Mesenchymal stem cell (in vitro differentiated cells and primary cell): ENCODE data around the gene DNAH11.
A peak's percentile ranks its signal among the peaks of the same experiment; 100 is the strongest.

Experiments used
- DNase-seq: peaks from one replicate; pipeline ENCODE4 v3.0.0-alpha.2; 2013
- H2AFZ ChIP-seq: one replicate; pipeline ENCODE4 v1.6.1; 2013; ENCODE audit warnings: low read depth, mild to moderate bottlenecking, control low read depth, inconsistent platforms, low read length, moderate library complexity
- H2AK5ac ChIP-seq: 2 replicates; pipeline ENCODE4 v1.6.1; 2013; ENCODE audit warnings: low read length, moderate library complexity, mild to moderate bottlenecking, inconsistent platforms; ENCODE audit not compliant: severe bottlenecking
- H2BK120ac ChIP-seq: one replicate; pipeline ENCODE4 v1.6.1; 2013; ENCODE audit warnings: low read depth, mild to moderate bottlenecking, inconsistent platforms, low read length, moderate library complexity
- H2BK12ac ChIP-seq, 2 experiments: one replicate each; pipeline ENCODE4 v1.6.1; 2013; ENCODE audit warnings: inconsistent platforms in 2 of 2, low read length in 2 of 2, mild to moderate bottlenecking in 2 of 2, moderate library complexity in 2 of 2, control low read depth in 1 of 2
- H2BK15ac ChIP-seq: one replicate; pipeline ENCODE4 v1.6.1; 2013; ENCODE audit warnings: mild to moderate bottlenecking, low read depth, inconsistent platforms; ENCODE audit not compliant: poor library complexity, severe bottlenecking
- H2BK5ac ChIP-seq: 2 replicates; pipeline ENCODE4 v1.6.1; 2013; ENCODE audit warnings: low read depth, mild to moderate bottlenecking, low read length, control low read depth, inconsistent platforms; ENCODE audit not compliant: poor library complexity, severe bottlenecking
- H3K14ac ChIP-seq, 2 experiments: one replicate each; pipeline ENCODE4 v1.6.1; 2013; ENCODE audit warnings: inconsistent platforms in 2 of 2, low read length in 2 of 2, control low read depth in 1 of 2, mild to moderate bottlenecking in 1 of 2, moderate library complexity in 1 of 2
- H3K18ac ChIP-seq, 2 experiments: one replicate each; pipeline ENCODE4 v1.6.1; 2013; ENCODE audit warnings: inconsistent platforms in 2 of 2, low read length in 2 of 2, control low read depth in 1 of 2, low read depth in 1 of 2, mild to moderate bottlenecking in 1 of 2
- H3K23ac ChIP-seq, 2 experiments: one replicate each; pipeline ENCODE4 v1.6.1; 2013; ENCODE audit warnings: inconsistent platforms in 2 of 2, low read length in 2 of 2, mild to moderate bottlenecking in 2 of 2, moderate library complexity in 2 of 2, control low read depth in 1 of 2
- H3K27ac ChIP-seq: 2 replicates; pipeline ENCODE4 v1.5.1; 2013; ENCODE audit warnings: mild to moderate bottlenecking, moderate library complexity, low read length, control low read depth, inconsistent platforms; ENCODE audit not compliant: poor library complexity, severe bottlenecking
- H3K27me3 ChIP-seq, 2 experiments: 2 replicates each; pipeline versions ENCODE4 v1.6.1 to v1.7.0; 2013; ENCODE audit warnings: low read length in 2 of 2, mild to moderate bottlenecking in 2 of 2, moderate library complexity in 2 of 2, control low read depth in 1 of 2, inconsistent platforms in 1 of 2; ENCODE audit not compliant: control insufficient read depth in 1 of 2, insufficient read depth in 1 of 2
- H3K36me3 ChIP-seq, 2 experiments: 2 replicates each; pipeline versions ENCODE4 v1.6.1 to v1.7.0; 2013; ENCODE audit warnings: low read length in 2 of 2, control low read depth in 1 of 2, inconsistent platforms in 1 of 2, low read depth in 1 of 2, mild to moderate bottlenecking in 1 of 2; ENCODE audit not compliant: insufficient read depth in 2 of 2, control insufficient read depth in 1 of 2
- H3K4ac ChIP-seq, 2 experiments: one replicate each; pipeline ENCODE4 v1.6.1; 2013; ENCODE audit warnings: inconsistent platforms in 2 of 2, low read length in 2 of 2, mild to moderate bottlenecking in 2 of 2, moderate library complexity in 2 of 2, control low read depth in 1 of 2, low read depth in 1 of 2
- H3K4me1 ChIP-seq: 2 replicates; pipeline ENCODE4 v1.6.1; 2013; ENCODE audit warnings: low read depth, low read length, control low read depth; ENCODE audit not compliant: control insufficient read depth, insufficient read depth
- H3K4me2 ChIP-seq: 2 replicates; pipeline ENCODE4 v1.6.1; 2013; ENCODE audit warnings: low read length, mild to moderate bottlenecking, inconsistent platforms; ENCODE audit not compliant: poor library complexity, severe bottlenecking
- H3K4me3 ChIP-seq, 2 experiments: 2 replicates each; pipeline versions ENCODE4 v1.5.1 to v1.7.0; 2013; ENCODE audit warnings: low read length in 2 of 2, mild to moderate bottlenecking in 2 of 2, control low read depth in 1 of 2, low read depth in 1 of 2; ENCODE audit not compliant: insufficient read depth in 1 of 2
- H3K79me1 ChIP-seq: replicated peaks from 2 replicates; pipeline ENCODE4 v1.6.1; 2013; ENCODE audit warnings: mild to moderate bottlenecking, control low read depth, low read length, inconsistent platforms; ENCODE audit not compliant: poor library complexity, severe bottlenecking
- H3K9ac ChIP-seq: 2 replicates; pipeline ENCODE4 v1.7.0; 2013; ENCODE audit warnings: mild to moderate bottlenecking, low read length, moderate library complexity
- H3K9me3 ChIP-seq: 2 replicates; pipeline ENCODE4 v1.7.0; 2013; ENCODE audit warnings: mild to moderate bottlenecking, low read length; ENCODE audit not compliant: control insufficient read depth
- H4K8ac ChIP-seq: one replicate; pipeline ENCODE4 v1.6.1; 2013; ENCODE audit warnings: inconsistent platforms, mild to moderate bottlenecking, low read length, moderate library complexity
- H4K91ac ChIP-seq: one replicate; pipeline ENCODE4 v1.6.1; 2013; ENCODE audit warnings: mild to moderate bottlenecking, low read length, inconsistent platforms
- WGBS: methylation state at CpG from one replicate; pipeline ENCODE4 v1.1.7; 2013; ENCODE audit warnings: mixed read lengths; 5-methylcytosine and 5-hydroxymethylcytosine counted together

DNAH11 gene

GRCh38 chr7:21642422-21642821 lies 99.6 kb downstream of the DNAH11 start:
- Histone ChIP-seq H3K36me3 (no peaks in the 10 kb centered on the region), H3K4me3 (no peak overlapping the region), H2AK5ac (no peak overlapping the region), H3K9me3 (no peaks in the 10 kb centered on the region), H3K4ac (no peak overlapping the region), H3K23ac (no peak overlapping the region), H3K4me1 (no peaks in the 10 kb centered on the region), H3K9ac (no peak overlapping the region), H2BK12ac (no peak overlapping the region), H4K8ac (no peak overlapping the region), H2BK120ac (no peak overlapping the region), H2BK5ac (no peak overlapping the region), H3K27me3 (no peaks in the 10 kb centered on the region), H3K79me1 (no peaks in the 10 kb centered on the region), H3K18ac (no peak overlapping the region), H3K14ac (no peak overlapping the region), H4K91ac (no peak overlapping the region), H3K4me2 (no peak overlapping the region), H2BK15ac (no peak overlapping the region), H2AFZ (no peak overlapping the region), H3K27ac (no peak overlapping the region)
- 39% methylated on average over 3 of the region's 4 CpGs for WGBS
- DNase-seq = peak; percentile 2

GRCh38 chr7:21651697-21652096 lies 108.9 kb downstream of the DNAH11 start:
- Histone ChIP-seq H3K4me1 (no peaks in the 10 kb centered on the region), H2BK120ac (no peak overlapping the region), H3K79me1 (no peaks in the 10 kb centered on the region), H3K18ac (no peak overlapping the region), H3K27ac (no peak overlapping the region), H2BK12ac (no peak overlapping the region), H3K4ac (no peak overlapping the region), H3K4me3 (no peak overlapping the region), H3K4me2 (no peak overlapping the region), H4K8ac (no peak overlapping the region), H2AFZ (no peak overlapping the region), H3K36me3 (no peaks in the 10 kb centered on the region), H3K9me3 (peaks cover 2% of the 10 kb centered on the region), H3K9ac (no peak overlapping the region), H4K91ac (no peak overlapping the region), H3K14ac (no peak overlapping the region), H2BK15ac (no peak overlapping the region), H2AK5ac (no peak overlapping the region), H2BK5ac (no peak overlapping the region), H3K27me3 (no peaks in the 10 kb centered on the region), H3K23ac (no peak overlapping the region)
- no peak for DNase-seq
- 83% methylated on average over 1 of the region's 1 CpG for WGBS

GRCh38 chr7:21653623-21654022 lies 110.8 kb downstream of the DNAH11 start:
- H3K4me2 ChIP-seq = no peak overlapping the region
- no peaks in the 10 kb centered on the region for H3K79me1 ChIP-seq
- H3K4ac ChIP-seq = no peak overlapping the region
- no peaks in the 10 kb centered on the region for H3K36me3 ChIP-seq
- H3K18ac ChIP-seq = no peak overlapping the region
- whole genome bisulfite sequencing = 100% methylated on average over 3 of the region's 4 CpGs
- no peak overlapping the region for H3K4me3 ChIP-seq
- no peak overlapping the region for H3K27ac ChIP-seq
- no peaks in the 10 kb centered on the region for H3K4me1 ChIP-seq
- no peak overlapping the region for H3K9ac ChIP-seq
- H2AFZ ChIP-seq = no peak overlapping the region
- no peak overlapping the region for H4K91ac ChIP-seq
- H3K23ac ChIP-seq = no peak overlapping the region
- H2BK12ac ChIP-seq = no peak overlapping the region
- no peak overlapping the region for H2BK5ac ChIP-seq
- DNase-seq = no peak
- H2BK15ac ChIP-seq = no peak overlapping the region
- H4K8ac ChIP-seq = no peak overlapping the region
- peaks cover 2% of the 10 kb centered on the region for H3K9me3 ChIP-seq
- no peak overlapping the region for H2BK120ac ChIP-seq
- no peak overlapping the region for H2AK5ac ChIP-seq
- H3K27me3 ChIP-seq = no peaks in the 10 kb centered on the region
- no peak overlapping the region for H3K14ac ChIP-seq

GRCh38 chr7:21656081-21656480 lies 113.2 kb downstream of the DNAH11 start:
- Histone ChIP-seq H2AFZ (no peak overlapping the region), H3K4me1 (no peaks in the 10 kb centered on the region), H2BK12ac (no peak overlapping the region), H3K36me3 (no peaks in the 10 kb centered on the region), H2BK120ac (no peak overlapping the region), H3K4me2 (no peak overlapping the region), H2AK5ac (no peak overlapping the region), H3K27ac (no peak overlapping the region), H3K27me3 (no peaks in the 10 kb centered on the region), H3K4me3 (no peak overlapping the region), H3K23ac (no peak overlapping the region), H3K14ac (no peak overlapping the region), H3K9ac (no peak overlapping the region), H2BK15ac (no peak overlapping the region), H3K4ac (no peak overlapping the region), H3K79me1 (no peaks in the 10 kb centered on the region), H3K9me3 (peaks cover 10% of the 10 kb centered on the region), H4K8ac (no peak overlapping the region), H4K91ac (no peak overlapping the region), H2BK5ac (no peak overlapping the region), H3K18ac (no peak overlapping the region)
- no peak for DNase-seq
- 85% methylated on average over 5 of the region's 5 CpGs for WGBS
